Hypothalamus (tissue), 51 donors: ENCODE results near the gene G6PD.
"Not testable (repeated sequence)": the region's sequence is repeated elsewhere in the genome, so short reads cannot be mapped to it uniquely, and the experiment has no call there.

Experiments used
- DNase-seq, 51 donors: peaks; one replicate each; lab custom pipeline; 2025; lab: John Stamatoyannopoulos, UW

G6PD gene

GRCh38 chrX:154515966-154516655 is 30.5 kb downstream of the G6PD start, which contains the start of gene FAM3A:
TSS of gene FAM3A (minus strand) at chrX:154516232. CDS start at chrX:154515772, 460 bp downstream.
- DNase-seq = peak; percentile 9 to 96 (median 86)

GRCh38 chrX:154515090-154515965 is 31.3 kb downstream of the G6PD start:
- peak in 2 of 51 donors; percentile 26 to 43 for DNase-seq

- no peak for DNase-seq
Observed at GRCh38 chrX:154513716-154514115, 32.9 kb downstream of the G6PD start.

- no peak for DNase-seq
Observed at GRCh38 chrX:154512879-154513553, 33.6 kb downstream of the G6PD start.

- DNase-seq = no peak
Observed at GRCh38 chrX:154511761-154512160, 34.9 kb downstream of the G6PD start.

GRCh38 chrX:154509455-154509854 is 37.2 kb downstream of the G6PD start:
- no peak for DNase-seq

GRCh38 chrX:154508384-154508745 is 38.3 kb downstream of the G6PD start:
- DNase-seq = no peak

GRCh38 chrX:154507673-154508383 is 38.8 kb downstream of the G6PD start:
- DNase-seq = no peak

GRCh38 chrX:154506483-154507332 is 39.9 kb downstream of the G6PD start:
- peak in 2 of 51 donors; percentile 2 to 5 for DNase-seq

- no peak for DNase-seq
Observed at GRCh38 chrX:154505734-154506133, 40.9 kb downstream of the G6PD start.

GRCh38 chrX:154502989-154503388 is 43.7 kb downstream of the G6PD start:
- DNase-seq = no peak

- no peak for DNase-seq
Observed at GRCh38 chrX:154502098-154502497, 44.5 kb downstream of the G6PD start.

GRCh38 chrX:154501423-154501822 is 45.2 kb downstream of the G6PD start:
- DNase-seq = not testable (repeated sequence)

- DNase-seq = not testable (repeated sequence)
Observed at GRCh38 chrX:154496591-154497137, 50.0 kb downstream of the G6PD start.

- DNase-seq = no peak
Observed at GRCh38 chrX:154495472-154495922, 51.1 kb downstream of the G6PD start.

GRCh38 chrX:154494715-154495114 is 51.9 kb downstream of the G6PD start:
- DNase-seq = no peak

GRCh38 chrX:154490414-154491083 is 56.1 kb downstream of the G6PD start, which contains the start of gene SLC10A3:
TSS of gene SLC10A3 (minus strand) at chrX:154490629. CDS start at chrX:154488940, 1,689 bp downstream.
- peak; percentile 13 to 95 (median 86) for DNase-seq

- peak in 9 of 51 donors; percentile 1 to 35 (median 19) for DNase-seq
Observed at GRCh38 chrX:154490021-154490413, 56.6 kb downstream of the G6PD start.
